HAP-1 (cell line): ENCODE data around the gene ABCC1.

Experiments used
- DNase-seq, 2 experiments: peaks; one replicate each; pipeline ENCODE4 v3.0.0-alpha.2; 2016 to 2020; ENCODE audit warnings: low spot score in 2 of 2
- H3K27me3 ChIP-seq: fragments of 250-450 bp; sonication (Bioruptor Pico); 2 replicates; pipeline ENCODE4 v1.5.1; 2020; ENCODE audit warnings: low read depth, mild to moderate bottlenecking, moderate library complexity
- H3K36me3 ChIP-seq: fragments of 250-450 bp; sonication (Bioruptor Pico); replicated peaks from 2 replicates; pipeline ENCODE4 v1.5.1; 2020; ENCODE audit warnings: mild to moderate bottlenecking
- H3K4me1 ChIP-seq: fragments of 250-450 bp; sonication (Bioruptor Pico); 2 replicates; pipeline ENCODE4 v1.5.1; 2020; ENCODE audit warnings: mild to moderate bottlenecking
- H3K4me3 ChIP-seq: fragments of 250-450 bp; sonication (Bioruptor Pico); 2 replicates; pipeline ENCODE4 v1.5.1; 2020; ENCODE audit warnings: mild to moderate bottlenecking, moderate library complexity
- H3K9me3 ChIP-seq: fragments of 250-450 bp; sonication (Bioruptor Pico); 2 replicates; pipeline ENCODE4 v1.5.1; 2020; ENCODE audit warnings: mild to moderate bottlenecking, moderate library complexity
- in situ Hi-C: fragments of 300-500 bp; cut with MboI; formaldehyde crosslinking; loops from 3 replicates; pipeline ENCODE4 v1.14.3; 2020; ENCODE audit warnings: low sequenced_read_pairs, inconsistent platforms, mixed read lengths

The ABCC1 gene

GRCh38 chr16:16018705-16019104, 69.3 kb downstream of the ABCC1 start:
- in situ Hi-C loops: no loop called here
- no peak for DNase-seq
- Histone ChIP-seq H3K9me3 (no peaks in the 10 kb centered on the region), H3K4me1 (no peaks in the 10 kb centered on the region), H3K27me3 (no peaks in the 10 kb centered on the region), H3K36me3 (peaks cover 67% of the 10 kb centered on the region), H3K4me3 (no peak overlapping the region)

- Histone ChIP-seq H3K9me3 (no peaks in the 10 kb centered on the region), H3K4me1 (no peaks in the 10 kb centered on the region), H3K36me3 (peaks cover 61% of the 10 kb centered on the region), H3K27me3 (no peaks in the 10 kb centered on the region), H3K4me3 (no peak overlapping the region)
- in situ Hi-C loops: no loop called here
- DNase-seq: no peak
These were observed 70.1 kb downstream of the ABCC1 start for GRCh38 chr16:16019488-16019887.

GRCh38 chr16:16020291-16020690, 70.9 kb downstream of the ABCC1 start:
- H3K4me3 ChIP-seq: no peak overlapping the region
- H3K27me3 ChIP-seq: no peaks in the 10 kb centered on the region
- in situ Hi-C loops: no loop called here
- no peaks in the 10 kb centered on the region for H3K4me1 ChIP-seq
- DNase-seq: no peak
- no peaks in the 10 kb centered on the region for H3K9me3 ChIP-seq
- peaks cover 60% of the 10 kb centered on the region for H3K36me3 ChIP-seq

- Histone ChIP-seq H3K9me3 (no peaks in the 10 kb centered on the region), H3K27me3 (no peaks in the 10 kb centered on the region), H3K36me3 (peaks cover 60% of the 10 kb centered on the region), H3K4me1 (no peaks in the 10 kb centered on the region), H3K4me3 (no peak overlapping the region)
- DNase-seq: no peak
- in situ Hi-C loops: no loop called here
These were observed 71.6 kb downstream of the ABCC1 start for GRCh38 chr16:16021020-16021419.

GRCh38 chr16:16021646-16021987, 72.2 kb downstream of the ABCC1 start:
- no peak overlapping the region for H3K4me3 ChIP-seq

GRCh38 chr16:16021988-16022682, 72.7 kb downstream of the ABCC1 start:
- Histone ChIP-seq H3K36me3 (peaks cover 50% of the 10 kb centered on the region), H3K9me3 (no peaks in the 10 kb centered on the region), H3K4me3 (no peak overlapping the region), H3K4me1 (no peaks in the 10 kb centered on the region), H3K27me3 (no peaks in the 10 kb centered on the region)
- peak in 1 of 2 experiments; percentile 39 for DNase-seq
- in situ Hi-C loops: no loop called here

More at GRCh38 chr16:16021646-16021987, 72.2 kb downstream of the ABCC1 start:
- Histone ChIP-seq H3K36me3 (peaks cover 55% of the 10 kb centered on the region), H3K9me3 (no peaks in the 10 kb centered on the region), H3K4me1 (no peaks in the 10 kb centered on the region), H3K27me3 (no peaks in the 10 kb centered on the region)
- in situ Hi-C loops: no loop called here
- DNase-seq: no peak

- H3K27me3 ChIP-seq: no peaks in the 10 kb centered on the region
- H3K9me3 ChIP-seq: no peaks in the 10 kb centered on the region
- no peak overlapping the region for H3K4me3 ChIP-seq
- in situ Hi-C loops: no loop called here
- H3K4me1 ChIP-seq: no peaks in the 10 kb centered on the region
- H3K36me3 ChIP-seq: peaks cover 46% of the 10 kb centered on the region
- DNase-seq: no peak
These were observed 73.3 kb downstream of the ABCC1 start for GRCh38 chr16:16022683-16023064.

GRCh38 chr16:16025214-16025968, 76.0 kb downstream of the ABCC1 start:
- no peak overlapping the region for H3K4me3 ChIP-seq
- in situ Hi-C loops: no loop called here
- H3K36me3 ChIP-seq: peaks cover 34% of the 10 kb centered on the region
- H3K9me3 ChIP-seq: no peaks in the 10 kb centered on the region
- H3K27me3 ChIP-seq: no peaks in the 10 kb centered on the region
- no peak for DNase-seq
- H3K4me1 ChIP-seq: no peaks in the 10 kb centered on the region

- H3K4me1 ChIP-seq: no peaks in the 10 kb centered on the region
- in situ Hi-C loops: no loop called here
- H3K9me3 ChIP-seq: no peaks in the 10 kb centered on the region
- H3K36me3 ChIP-seq: peaks cover 18% of the 10 kb centered on the region
- DNase-seq: no peak
- no peaks in the 10 kb centered on the region for H3K27me3 ChIP-seq
- H3K4me3 ChIP-seq: no peak overlapping the region
These were observed 78.4 kb downstream of the ABCC1 start for GRCh38 chr16:16027728-16028310.

GRCh38 chr16:16028311-16028999, 79.0 kb downstream of the ABCC1 start:
- Histone ChIP-seq H3K36me3 (peaks cover 17% of the 10 kb centered on the region), H3K4me1 (no peaks in the 10 kb centered on the region), H3K9me3 (no peaks in the 10 kb centered on the region), H3K4me3 (no peak overlapping the region), H3K27me3 (no peaks in the 10 kb centered on the region)
- DNase-seq: no peak
- in situ Hi-C loops: no loop called here

- no peak for DNase-seq
- no peaks in the 10 kb centered on the region for H3K27me3 ChIP-seq
- H3K36me3 ChIP-seq: peaks cover 16% of the 10 kb centered on the region
- H3K9me3 ChIP-seq: no peaks in the 10 kb centered on the region
- no peak overlapping the region for H3K4me3 ChIP-seq
- no peaks in the 10 kb centered on the region for H3K4me1 ChIP-seq
- in situ Hi-C loops: no loop called here
These were observed 80.1 kb downstream of the ABCC1 start for GRCh38 chr16:16029431-16030011.

- in situ Hi-C loops: no loop called here
- Histone ChIP-seq H3K36me3 (peaks cover 23% of the 10 kb centered on the region), H3K4me1 (no peaks in the 10 kb centered on the region), H3K4me3 (no peak overlapping the region), H3K9me3 (no peaks in the 10 kb centered on the region), H3K27me3 (no peaks in the 10 kb centered on the region)
- DNase-seq: no peak
These were observed 81.0 kb downstream of the ABCC1 start for GRCh38 chr16:16030449-16030848.

- no peak overlapping the region for H3K4me3 ChIP-seq
- no peaks in the 10 kb centered on the region for H3K9me3 ChIP-seq
- in situ Hi-C loops: no loop called here
- no peaks in the 10 kb centered on the region for H3K4me1 ChIP-seq
- H3K36me3 ChIP-seq: peaks cover 32% of the 10 kb centered on the region
- DNase-seq: no peak
- no peaks in the 10 kb centered on the region for H3K27me3 ChIP-seq
These were observed 82.0 kb downstream of the ABCC1 start for GRCh38 chr16:16031401-16031800.
